ENCODE results near the gene G3BP1.
"Not testable (repeated sequence)": the region's sequence is repeated elsewhere in the genome, so short reads cannot be mapped to it uniquely, and the experiment has no call there.

Gene G3BP1

DNA sequence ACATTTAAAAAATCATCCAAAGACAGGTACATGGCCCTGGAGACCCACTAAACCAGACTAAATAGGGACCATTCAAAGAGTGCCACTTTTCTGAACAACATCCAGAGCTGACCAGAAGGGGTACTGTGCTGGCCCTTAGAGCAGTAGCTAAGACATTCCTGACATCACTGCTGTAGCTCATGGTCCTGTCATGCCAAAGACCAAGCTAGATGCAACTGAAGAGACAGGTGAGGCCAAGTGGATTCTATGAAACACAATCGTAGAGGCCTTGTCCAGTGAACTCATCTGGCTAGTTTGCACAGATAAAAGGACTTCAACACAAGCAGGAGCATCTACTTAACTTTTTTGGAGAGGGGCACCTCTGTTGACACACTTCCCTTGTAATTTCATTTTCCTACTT is 43.3 kb downstream of the G3BP1 start:
- H2AFZ ChIP-seq (ENCODE audit: low read depth, low read length), result no peak overlapping the region
- no peak overlapping the region for H3K4me3 ChIP-seq (ENCODE audit: low read length)
- no peaks in the 10 kb centered on the region for H3K4me1 ChIP-seq (ENCODE audit: insufficient read depth, low read length)
- H3K9me3 ChIP-seq (ENCODE audit: low read length), result no peaks in the 10 kb centered on the region
- peaks cover 49% of the 10 kb centered on the region for H3K36me3 ChIP-seq (ENCODE audit: insufficient read depth, low read length)
- H3K27me3 ChIP-seq (ENCODE audit: insufficient read depth, low read length), result no peaks in the 10 kb centered on the region

DNA sequence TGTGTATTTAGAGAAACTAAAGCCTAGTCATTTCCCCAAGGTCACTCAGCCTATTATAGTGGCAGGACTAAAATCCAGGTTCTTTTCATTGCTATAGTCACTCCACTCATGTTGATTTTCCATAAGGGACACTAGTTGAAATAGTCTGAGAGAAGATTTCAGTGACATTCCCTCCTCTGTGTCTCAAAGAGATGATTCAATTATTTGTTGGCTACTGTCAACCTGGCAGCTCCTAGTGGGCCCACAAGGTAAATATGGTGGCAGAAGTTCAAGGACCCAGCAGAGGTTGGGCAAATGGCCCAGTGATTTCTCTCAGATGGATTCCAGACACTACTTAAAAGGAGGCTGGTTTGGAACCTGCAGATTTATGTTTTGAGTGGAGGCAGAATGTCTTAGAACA is 48.1 kb downstream of the G3BP1 start:
- Histone ChIP-seq H2AFZ (ENCODE audit: low read depth, low read length) (no peak overlapping the region), H3K4me3 (ENCODE audit: low read length) (no peak overlapping the region), H3K4me1 (ENCODE audit: insufficient read depth, low read length) (peaks cover 7% of the 10 kb centered on the region), H3K27me3 (ENCODE audit: insufficient read depth, low read length) (no peaks in the 10 kb centered on the region), H3K36me3 (ENCODE audit: insufficient read depth, low read length) (peaks cover 9% of the 10 kb centered on the region), H3K9me3 (ENCODE audit: low read length) (no peaks in the 10 kb centered on the region)

DNA sequence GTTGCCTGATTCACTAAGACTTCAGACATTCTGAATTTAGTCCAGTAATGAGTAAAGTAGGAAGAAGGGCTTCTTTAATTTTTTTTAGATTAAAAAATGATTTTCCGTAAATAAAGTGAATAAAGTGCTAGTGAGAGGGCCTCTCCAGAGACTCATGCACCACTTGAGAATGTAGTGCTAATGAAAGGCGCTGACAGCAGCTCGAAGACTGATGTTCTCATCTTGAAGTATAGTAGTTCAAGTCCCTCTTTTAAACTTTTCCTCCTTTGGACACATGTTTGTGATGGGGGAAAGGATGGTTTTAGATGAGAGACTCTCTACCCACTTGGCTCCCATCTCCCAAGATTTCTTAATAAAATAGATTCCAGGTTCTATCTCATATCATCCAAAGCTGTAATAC is 48.5 kb downstream of the G3BP1 start:
- no peak overlapping the region for H2AFZ ChIP-seq (ENCODE audit: low read depth, low read length)
- H3K4me1 ChIP-seq (ENCODE audit: insufficient read depth, low read length), result peaks cover 7% of the 10 kb centered on the region
- no peaks in the 10 kb centered on the region for H3K9me3 ChIP-seq (ENCODE audit: low read length)
- H3K4me3 ChIP-seq (ENCODE audit: low read length), result no peak overlapping the region
- peaks cover 6% of the 10 kb centered on the region for H3K36me3 ChIP-seq (ENCODE audit: insufficient read depth, low read length)
- H3K27me3 ChIP-seq (ENCODE audit: insufficient read depth, low read length), result no peaks in the 10 kb centered on the region

DNA sequence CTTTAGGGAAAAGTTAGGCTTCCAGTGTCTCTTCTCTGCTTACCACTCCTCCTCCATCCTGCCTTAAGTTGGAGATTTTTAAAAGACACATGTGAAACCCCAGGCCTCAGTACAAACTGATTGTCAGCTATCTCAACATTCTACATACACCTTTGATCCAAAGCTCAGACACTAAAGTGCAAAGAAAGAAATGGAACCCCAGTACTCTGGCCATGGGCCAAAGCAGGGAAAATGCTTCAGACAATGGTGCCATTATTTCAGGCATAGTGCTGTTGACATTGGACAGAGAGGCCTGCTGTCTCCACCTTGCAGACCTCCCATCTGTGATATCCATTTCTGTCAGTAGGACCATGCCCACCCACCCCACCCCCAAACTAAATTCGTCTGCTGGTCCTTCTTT is 49.1 kb downstream of the G3BP1 start:
- H3K36me3 ChIP-seq (ENCODE audit: insufficient read depth, low read length), result peaks cover 5% of the 10 kb centered on the region

DNA sequence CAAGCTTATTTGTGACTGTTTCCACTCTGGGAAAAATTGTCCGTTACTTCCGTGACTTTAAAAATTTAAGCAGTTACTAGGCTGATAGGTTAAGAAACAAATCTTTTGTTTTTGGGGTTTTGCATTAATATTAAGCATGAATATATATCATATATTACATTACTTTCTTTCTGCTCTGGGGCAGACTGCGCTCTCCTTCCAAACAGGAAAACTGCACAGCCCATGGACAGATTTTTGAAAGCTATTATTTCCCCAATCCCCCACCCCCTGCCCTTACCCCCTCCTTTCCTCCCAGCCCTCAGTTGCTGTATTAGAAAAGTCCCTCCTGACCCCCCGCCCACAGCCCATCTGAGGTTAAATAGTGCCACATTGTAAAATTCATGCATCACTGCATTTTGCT is 50.4 kb downstream of the G3BP1 start:
- no peaks in the 10 kb centered on the region for H3K27me3 ChIP-seq (ENCODE audit: insufficient read depth, low read length)
- no peak overlapping the region for H2AFZ ChIP-seq (ENCODE audit: low read depth, low read length)
- H3K9me3 ChIP-seq (ENCODE audit: low read length), result no peaks in the 10 kb centered on the region
- no peak overlapping the region for H3K4me3 ChIP-seq (ENCODE audit: low read length)
- H3K4me1 ChIP-seq (ENCODE audit: insufficient read depth, low read length), result peaks cover 7% of the 10 kb centered on the region
- no peaks in the 10 kb centered on the region for H3K36me3 ChIP-seq (ENCODE audit: insufficient read depth, low read length)

More for the DNA sequence above, 49.1 kb downstream of the G3BP1 start:
- Histone ChIP-seq H2AFZ (ENCODE audit: low read depth, low read length) (no peak overlapping the region), H3K9me3 (ENCODE audit: low read length) (no peaks in the 10 kb centered on the region), H3K4me3 (ENCODE audit: low read length) (no peak overlapping the region), H3K27me3 (ENCODE audit: insufficient read depth, low read length) (no peaks in the 10 kb centered on the region), H3K4me1 (ENCODE audit: insufficient read depth, low read length) (peaks cover 7% of the 10 kb centered on the region)

DNA sequence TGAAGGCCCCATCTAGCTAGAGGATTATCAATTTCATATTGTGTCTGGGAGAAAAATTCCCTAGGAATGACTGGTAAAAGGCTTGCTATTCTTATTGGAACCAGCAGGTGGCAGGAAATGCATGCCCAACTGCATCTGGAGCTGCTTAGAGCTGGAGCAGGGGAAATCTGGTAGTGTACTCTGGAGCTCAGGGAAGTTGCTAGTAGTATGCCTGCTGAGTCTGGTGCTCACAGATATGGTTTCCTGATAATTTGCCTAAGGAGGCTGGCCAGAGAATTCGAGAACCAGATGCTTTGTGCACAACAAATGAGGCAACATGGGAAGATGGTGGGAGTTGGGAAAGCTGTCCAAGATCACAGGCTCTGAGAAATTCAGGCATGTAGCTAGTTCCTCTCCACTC is 53.7 kb downstream of the G3BP1 start:
- Histone ChIP-seq H3K36me3 (ENCODE audit: insufficient read depth, low read length) (no peaks in the 10 kb centered on the region), H3K27me3 (ENCODE audit: insufficient read depth, low read length) (no peaks in the 10 kb centered on the region), H2AFZ (ENCODE audit: low read depth, low read length) (no peak overlapping the region), H3K4me3 (ENCODE audit: low read length) (no peak overlapping the region), H3K4me1 (ENCODE audit: insufficient read depth, low read length) (peaks cover 7% of the 10 kb centered on the region), H3K9me3 (ENCODE audit: low read length) (no peaks in the 10 kb centered on the region)

DNA sequence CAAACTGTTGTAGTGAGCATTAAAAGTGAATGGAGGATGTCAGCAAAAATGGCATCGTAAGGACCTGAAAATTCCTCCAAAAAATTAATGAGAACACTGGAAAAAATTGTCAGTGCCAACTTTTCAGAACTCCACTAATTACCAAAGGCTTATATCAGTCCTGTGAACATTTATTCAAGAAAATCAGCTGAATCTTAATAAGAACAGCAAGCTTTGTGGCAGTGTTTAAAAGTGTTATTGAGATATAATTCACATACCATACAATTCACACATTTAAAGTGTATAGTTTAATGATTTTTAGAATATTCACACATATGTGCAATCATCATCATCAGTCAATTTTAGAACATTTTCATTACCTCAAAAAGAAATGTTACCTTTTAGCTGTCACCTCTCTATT is 57.6 kb downstream of the G3BP1 start:
- peaks cover 6% of the 10 kb centered on the region for H3K9me3 ChIP-seq (ENCODE audit: low read length)
- H3K36me3 ChIP-seq (ENCODE audit: insufficient read depth, low read length), result no peaks in the 10 kb centered on the region
- no peak overlapping the region for H2AFZ ChIP-seq (ENCODE audit: low read depth, low read length)
- no peak overlapping the region for H3K4me3 ChIP-seq (ENCODE audit: low read length)
- H3K4me1 ChIP-seq (ENCODE audit: insufficient read depth, low read length), result no peaks in the 10 kb centered on the region
- no peaks in the 10 kb centered on the region for H3K27me3 ChIP-seq (ENCODE audit: insufficient read depth, low read length)

DNA sequence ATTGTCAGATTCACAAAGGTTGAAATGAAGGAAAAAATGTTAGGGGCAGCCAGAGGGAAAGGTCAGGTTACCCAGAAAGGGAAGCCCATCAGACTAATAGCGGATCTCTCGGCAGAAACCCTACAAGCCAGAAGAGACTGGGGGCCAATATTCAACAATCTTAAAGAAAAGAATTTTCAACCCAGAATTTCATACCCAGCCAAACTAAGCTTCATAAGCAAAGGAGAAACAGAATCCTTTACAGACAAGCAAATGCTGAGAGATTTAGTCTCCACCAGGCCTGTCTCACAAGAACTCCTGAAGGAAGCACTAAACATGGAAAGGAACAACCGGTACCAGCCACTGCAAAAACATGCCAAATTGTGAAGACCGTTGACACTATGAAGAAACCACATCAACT is 61.1 kb downstream of the G3BP1 start:
- H3K27me3 ChIP-seq (ENCODE audit: insufficient read depth, low read length); H3K4me1 ChIP-seq (ENCODE audit: insufficient read depth, low read length); H3K9me3 ChIP-seq (ENCODE audit: low read length); H2AFZ ChIP-seq (ENCODE audit: low read depth, low read length); H3K36me3 ChIP-seq (ENCODE audit: insufficient read depth, low read length); H3K4me3 ChIP-seq (ENCODE audit: low read length): not testable (repeated sequence)

DNA sequence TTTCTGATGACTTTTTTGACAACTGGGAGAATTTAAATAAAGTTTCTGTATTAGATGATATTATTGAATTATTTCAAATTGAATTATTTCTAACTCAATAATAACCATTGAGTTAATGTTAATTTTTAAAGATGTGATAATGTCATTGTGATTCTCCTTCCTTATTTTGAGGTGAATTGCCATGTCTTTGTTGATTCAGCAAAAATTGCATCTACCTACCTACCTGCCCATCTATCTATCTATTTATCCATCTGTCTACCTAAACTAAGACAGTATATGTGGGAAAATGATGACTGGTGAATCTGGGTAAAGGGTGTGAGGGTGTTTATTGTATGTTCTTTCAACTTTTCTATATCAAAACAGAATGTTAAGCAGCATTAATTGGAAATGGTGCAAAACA is 75.0 kb downstream of the G3BP1 start:
- no peak overlapping the region for H2AFZ ChIP-seq (ENCODE audit: low read depth, low read length)
- H3K4me3 ChIP-seq (ENCODE audit: low read length), result no peak overlapping the region
- H3K27me3 ChIP-seq (ENCODE audit: insufficient read depth, low read length), result no peaks in the 10 kb centered on the region
- H3K36me3 ChIP-seq (ENCODE audit: insufficient read depth, low read length), result no peaks in the 10 kb centered on the region
- H3K4me1 ChIP-seq (ENCODE audit: insufficient read depth, low read length), result no peaks in the 10 kb centered on the region
- no peaks in the 10 kb centered on the region for H3K9me3 ChIP-seq (ENCODE audit: low read length)

DNA sequence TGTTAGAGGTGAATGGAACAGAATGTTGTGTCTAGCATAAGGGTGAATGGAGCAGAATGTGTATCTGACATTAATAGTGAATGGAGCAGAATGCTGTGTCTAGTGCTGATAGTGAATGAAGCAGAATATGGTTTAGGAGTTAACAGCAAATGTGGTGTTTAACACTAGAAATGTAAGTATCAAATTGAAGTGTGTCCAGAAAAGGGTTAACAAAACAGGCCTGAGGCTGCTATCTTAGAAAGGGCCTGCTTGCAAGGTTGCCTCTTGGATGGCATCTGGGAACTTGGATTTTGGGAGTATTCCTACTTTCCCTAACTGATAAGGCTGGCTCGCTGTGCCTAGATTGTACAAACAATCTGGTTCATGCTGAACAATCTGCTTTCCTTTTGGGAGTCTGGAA is 76.1 kb downstream of the G3BP1 start:
- Histone ChIP-seq H3K9me3 (ENCODE audit: low read length) (no peaks in the 10 kb centered on the region), H3K36me3 (ENCODE audit: insufficient read depth, low read length) (no peaks in the 10 kb centered on the region), H3K4me3 (ENCODE audit: low read length) (no peak overlapping the region), H3K4me1 (ENCODE audit: insufficient read depth, low read length) (no peaks in the 10 kb centered on the region), H3K27me3 (ENCODE audit: insufficient read depth, low read length) (no peaks in the 10 kb centered on the region), H2AFZ (ENCODE audit: low read depth, low read length) (no peak overlapping the region)

DNA sequence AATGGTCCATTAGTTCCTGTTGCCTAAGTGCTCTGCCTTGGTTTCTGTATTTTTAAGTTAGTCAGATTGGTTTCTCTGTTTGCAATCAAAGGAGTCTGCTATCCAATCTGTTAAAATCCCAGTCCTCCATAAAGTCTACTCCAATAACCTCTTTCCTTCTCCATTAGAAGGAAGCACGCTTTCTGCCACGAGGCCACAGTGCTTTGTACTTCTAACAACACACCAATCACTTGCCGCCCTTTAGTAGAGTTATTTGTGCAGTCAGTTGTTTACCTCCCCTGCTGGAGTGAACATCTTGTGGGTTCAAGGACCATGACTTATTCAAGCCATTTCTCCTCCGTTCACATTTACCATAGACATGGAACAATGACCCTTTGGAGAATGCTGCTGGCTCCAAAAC is 83.9 kb downstream of the G3BP1 start:
- Histone ChIP-seq H2AFZ (ENCODE audit: low read depth, low read length) (no peak overlapping the region), H3K9me3 (ENCODE audit: low read length) (no peaks in the 10 kb centered on the region), H3K4me1 (ENCODE audit: insufficient read depth, low read length) (no peaks in the 10 kb centered on the region), H3K4me3 (ENCODE audit: low read length) (no peak overlapping the region), H3K36me3 (ENCODE audit: insufficient read depth, low read length) (no peaks in the 10 kb centered on the region), H3K27me3 (ENCODE audit: insufficient read depth, low read length) (no peaks in the 10 kb centered on the region)

DNA sequence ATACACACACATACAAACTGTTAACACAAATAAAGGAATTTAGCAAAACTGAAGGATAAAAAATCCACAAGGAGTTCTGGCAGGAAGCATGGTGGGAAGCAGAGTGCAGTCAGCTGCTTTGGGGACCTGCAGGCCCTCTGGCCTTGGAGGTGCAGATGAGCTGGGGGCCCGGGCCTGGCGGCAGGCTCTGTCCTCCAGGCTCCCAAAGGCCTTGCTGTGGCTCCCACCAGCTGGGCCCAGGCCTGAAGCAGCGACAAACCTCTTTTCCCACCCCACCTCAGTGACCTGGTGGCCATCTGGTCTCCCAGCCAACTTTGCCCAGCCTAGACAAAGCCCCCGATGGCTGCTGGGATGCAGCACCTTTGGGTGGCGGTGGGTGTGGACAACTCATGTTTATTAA is 85.1 kb downstream of the G3BP1 start:
- Histone ChIP-seq H3K4me3 (ENCODE audit: low read length) (no peak overlapping the region), H3K4me1 (ENCODE audit: insufficient read depth, low read length) (no peaks in the 10 kb centered on the region), H3K9me3 (ENCODE audit: low read length) (no peaks in the 10 kb centered on the region), H3K27me3 (ENCODE audit: insufficient read depth, low read length) (no peaks in the 10 kb centered on the region), H2AFZ (ENCODE audit: low read depth, low read length) (no peak overlapping the region), H3K36me3 (ENCODE audit: insufficient read depth, low read length) (no peaks in the 10 kb centered on the region)

DNA sequence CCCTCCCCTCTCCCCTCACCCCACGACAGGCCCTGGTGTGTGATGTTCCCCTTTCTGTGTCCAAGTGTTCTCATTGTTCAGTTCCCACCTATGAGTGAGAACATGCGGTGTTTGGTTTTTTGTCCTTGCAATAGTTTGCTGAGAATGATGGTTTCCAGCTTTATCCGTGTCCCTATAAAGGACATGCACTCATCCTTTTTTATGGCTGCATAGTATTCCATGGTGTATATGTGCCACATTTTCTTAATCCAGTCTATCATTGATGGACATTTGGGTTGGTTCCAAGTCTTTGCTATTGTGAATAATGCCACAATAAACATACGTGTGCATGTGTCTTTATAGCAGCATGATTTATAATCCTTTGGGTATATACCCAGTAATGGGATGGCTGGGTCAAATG is 89.1 kb downstream of the G3BP1 start:
- not testable (repeated sequence) for H3K36me3 ChIP-seq (ENCODE audit: insufficient read depth, low read length); H3K4me1 ChIP-seq (ENCODE audit: insufficient read depth, low read length); H3K4me3 ChIP-seq (ENCODE audit: low read length); H3K27me3 ChIP-seq (ENCODE audit: insufficient read depth, low read length); H3K9me3 ChIP-seq (ENCODE audit: low read length); H2AFZ ChIP-seq (ENCODE audit: low read depth, low read length)
